ENCODE data around the gene RELA.

The RELA gene

DNA sequence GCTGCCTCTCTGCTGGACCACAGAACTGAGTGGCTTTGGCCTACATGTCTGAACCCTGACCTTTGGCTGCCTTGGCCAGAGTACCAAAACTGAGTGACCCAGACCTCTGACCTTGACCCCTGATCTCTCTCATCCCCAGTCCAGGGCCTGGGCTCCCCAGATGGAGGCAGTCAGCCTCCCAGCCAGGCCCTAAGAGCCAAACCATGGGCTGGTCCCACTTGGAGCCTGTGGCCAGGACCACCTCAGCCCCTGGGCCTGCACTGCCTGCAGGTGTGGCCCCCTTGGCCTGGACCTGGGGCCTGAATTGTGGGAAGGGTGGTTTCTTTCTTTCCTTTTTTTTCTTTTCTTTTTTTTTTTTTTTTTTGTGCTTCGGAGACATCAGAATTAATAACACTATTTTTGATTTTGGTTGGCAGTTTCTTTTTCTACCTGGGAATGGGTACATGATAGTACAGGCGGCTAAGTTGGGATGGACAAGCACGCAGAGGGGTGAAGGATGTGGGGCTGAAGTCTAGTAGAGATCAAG, 25.6 kb downstream of the RELA start (continued):
- TF ChIP-seq, protein P1, sequence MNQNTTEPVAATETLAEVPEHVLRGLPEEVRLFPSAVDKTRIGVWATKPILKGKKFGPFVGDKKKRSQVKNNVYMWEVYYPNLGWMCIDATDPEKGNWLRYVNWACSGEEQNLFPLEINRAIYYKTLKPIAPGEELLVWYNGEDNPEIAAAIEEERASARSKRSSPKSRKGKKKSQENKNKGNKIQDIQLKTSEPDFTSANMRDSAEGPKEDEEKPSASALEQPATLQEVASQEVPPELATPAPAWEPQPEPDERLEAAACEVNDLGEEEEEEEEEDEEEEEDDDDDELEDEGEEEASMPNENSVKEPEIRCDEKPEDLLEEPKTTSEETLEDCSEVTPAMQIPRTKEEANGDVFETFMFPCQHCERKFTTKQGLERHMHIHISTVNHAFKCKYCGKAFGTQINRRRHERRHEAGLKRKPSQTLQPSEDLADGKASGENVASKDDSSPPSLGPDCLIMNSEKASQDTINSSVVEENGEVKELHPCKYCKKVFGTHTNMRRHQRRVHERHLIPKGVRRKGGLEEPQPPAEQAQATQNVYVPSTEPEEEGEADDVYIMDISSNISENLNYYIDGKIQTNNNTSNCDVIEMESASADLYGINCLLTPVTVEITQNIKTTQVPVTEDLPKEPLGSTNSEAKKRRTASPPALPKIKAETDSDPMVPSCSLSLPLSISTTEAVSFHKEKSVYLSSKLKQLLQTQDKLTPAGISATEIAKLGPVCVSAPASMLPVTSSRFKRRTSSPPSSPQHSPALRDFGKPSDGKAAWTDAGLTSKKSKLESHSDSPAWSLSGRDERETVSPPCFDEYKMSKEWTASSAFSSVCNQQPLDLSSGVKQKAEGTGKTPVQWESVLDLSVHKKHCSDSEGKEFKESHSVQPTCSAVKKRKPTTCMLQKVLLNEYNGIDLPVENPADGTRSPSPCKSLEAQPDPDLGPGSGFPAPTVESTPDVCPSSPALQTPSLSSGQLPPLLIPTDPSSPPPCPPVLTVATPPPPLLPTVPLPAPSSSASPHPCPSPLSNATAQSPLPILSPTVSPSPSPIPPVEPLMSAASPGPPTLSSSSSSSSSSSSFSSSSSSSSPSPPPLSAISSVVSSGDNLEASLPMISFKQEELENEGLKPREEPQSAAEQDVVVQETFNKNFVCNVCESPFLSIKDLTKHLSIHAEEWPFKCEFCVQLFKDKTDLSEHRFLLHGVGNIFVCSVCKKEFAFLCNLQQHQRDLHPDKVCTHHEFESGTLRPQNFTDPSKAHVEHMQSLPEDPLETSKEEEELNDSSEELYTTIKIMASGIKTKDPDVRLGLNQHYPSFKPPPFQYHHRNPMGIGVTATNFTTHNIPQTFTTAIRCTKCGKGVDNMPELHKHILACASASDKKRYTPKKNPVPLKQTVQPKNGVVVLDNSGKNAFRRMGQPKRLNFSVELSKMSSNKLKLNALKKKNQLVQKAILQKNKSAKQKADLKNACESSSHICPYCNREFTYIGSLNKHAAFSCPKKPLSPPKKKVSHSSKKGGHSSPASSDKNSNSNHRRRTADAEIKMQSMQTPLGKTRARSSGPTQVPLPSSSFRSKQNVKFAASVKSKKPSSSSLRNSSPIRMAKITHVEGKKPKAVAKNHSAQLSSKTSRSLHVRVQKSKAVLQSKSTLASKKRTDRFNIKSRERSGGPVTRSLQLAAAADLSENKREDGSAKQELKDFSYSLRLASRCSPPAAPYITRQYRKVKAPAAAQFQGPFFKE (tag by site-specific recombination; IDR thresholded peaks at IDR 0.05; ENCODE audit: borderline replicate concordance): no peak
- no peak for TF ChIP-seq ZNF302 (tag by site-specific recombination; IDR thresholded peaks at IDR 0.05; ENCODE audit: low read depth)
- no peak for TF ChIP-seq ZBTB26 (tag by site-specific recombination; optimal IDR thresholded peaks at IDR 0.05)
- TF ChIP-seq SCRT1 (tag by site-specific recombination; IDR thresholded peaks at IDR 0.05; ENCODE audit: borderline replicate concordance): no peak
- TF ChIP-seq BCL11A (tag by site-specific recombination; IDR thresholded peaks at IDR 0.05; ENCODE audit: low read depth): peak; percentile 94
- TF ChIP-seq KLF16 (tag by site-specific recombination; IDR thresholded peaks at IDR 0.05): no peak
- no peak for TF ChIP-seq ZNF692 (tag by site-specific recombination; IDR thresholded peaks at IDR 0.05)
- no peak for TF ChIP-seq KLF9 (tag by site-specific recombination; IDR thresholded peaks at IDR 0.05; ENCODE audit: low read depth)
- TF ChIP-seq ZNF529 (tag by site-specific recombination; IDR thresholded peaks at IDR 0.05; ENCODE audit: insufficient replicate concordance): no peak
- TF ChIP-seq GFI1B (tag by site-specific recombination; IDR thresholded peaks at IDR 0.05): no peak
- no peak for TF ChIP-seq ZSCAN30 (tag by site-specific recombination; IDR thresholded peaks at IDR 0.05)
- TF ChIP-seq ZNF2 (tag by site-specific recombination; IDR thresholded peaks at IDR 0.05): no peak
- no peak for TF ChIP-seq ZSCAN5A (tag by site-specific recombination; IDR thresholded peaks at IDR 0.05)
- TF ChIP-seq TRIM28 (IDR thresholded peaks at IDR 0.05; ENCODE audit: borderline replicate concordance, low read length): no peak
- no peak for TF ChIP-seq MZF1 (tag by site-specific recombination; IDR thresholded peaks at IDR 0.05; ENCODE audit: borderline replicate concordance)
- TF ChIP-seq IKZF3 (tag by site-specific recombination; IDR thresholded peaks at IDR 0.05): no peak
- TF ChIP-seq ZNF473 (tag by site-specific recombination; IDR thresholded peaks at IDR 0.05): no peak
- no peak for TF ChIP-seq ZNF530 (tag by site-specific recombination; IDR thresholded peaks at IDR 0.05; ENCODE audit: low read depth)
- no peak for TF ChIP-seq ZBTB7A (tag by site-specific recombination; IDR thresholded peaks at IDR 0.05; ENCODE audit: low read depth)
- TF ChIP-seq ZNF416 (tag by site-specific recombination; IDR thresholded peaks at IDR 0.05): no peak
- no peak for TF ChIP-seq ZNF112 (tag by site-specific recombination; IDR thresholded peaks at IDR 0.05)
- no peak for TF ChIP-seq ZNF560 (tag by site-specific recombination; IDR thresholded peaks at IDR 0.05; ENCODE audit: borderline replicate concordance)
- TF ChIP-seq ZBTB8A (tag by site-specific recombination; IDR thresholded peaks at IDR 0.05): no peak
- TF ChIP-seq PRDM4 (tag by site-specific recombination; IDR thresholded peaks at IDR 0.05): peak; percentile 35; the same call in 1 of the 2 replicates

Data from HEK293 (cell line).